Astrocyte (in vitro differentiated cells and primary cell): ENCODE data around the gene MBOAT7. TPM values are rescaled to one million over a fixed set of nuclear protein-coding genes. Genes with fewer than 3 reads are reported as not detected.

Experiments
- DNase-seq: peaks from one replicate; pipeline ENCODE4 v3.0.0-alpha.2; 2010; ENCODE audit warnings: low read depth
- FAIRE-seq: peaks from 2 replicates; lab custom pipeline; 2011; peaks lifted over from hg19 to GRCh38; lab: Jason Lieb, UNC
- H2AFZ ChIP-seq: 2 replicates; pipeline ENCODE4 v1.6.0; 2012; ENCODE audit warnings: low read depth, low read length, inconsistent platforms
- H3K27ac ChIP-seq: 2 replicates; pipeline ENCODE4 v1.5.1; 2011; ENCODE audit warnings: low read depth, low read length, inconsistent platforms
- H3K27me3 ChIP-seq: 2 replicates; pipeline ENCODE4 v1.6.0; 2011; ENCODE audit warnings: low read length, inconsistent platforms; ENCODE audit not compliant: insufficient read depth
- H3K36me3 ChIP-seq: 2 replicates; pipeline ENCODE4 v1.5.1; 2011; ENCODE audit warnings: low read length, inconsistent platforms; ENCODE audit not compliant: insufficient read depth
- H3K4me1 ChIP-seq: 2 replicates; pipeline ENCODE4 v1.5.1; 2011; ENCODE audit warnings: low read length, inconsistent platforms; ENCODE audit not compliant: insufficient read depth
- H3K4me2 ChIP-seq: 2 replicates; pipeline ENCODE4 v1.6.0; 2012; ENCODE audit warnings: low read length, inconsistent platforms
- H3K4me3 ChIP-seq: 2 replicates; pipeline ENCODE4 v1.5.1; 2011; ENCODE audit warnings: low read depth, mild to moderate bottlenecking, low read length, inconsistent platforms; ENCODE audit not compliant: insufficient read depth
- H3K79me2 ChIP-seq: 2 replicates; pipeline ENCODE4 v1.6.0; 2012; ENCODE audit warnings: mild to moderate bottlenecking, low read length, inconsistent platforms; ENCODE audit not compliant: insufficient read depth
- H3K9ac ChIP-seq: 2 replicates; pipeline ENCODE4 v1.6.0; 2012; ENCODE audit warnings: mild to moderate bottlenecking, low read length, inconsistent platforms
- H3K9me3 ChIP-seq: 2 replicates; pipeline ENCODE4 v1.5.1; 2012; ENCODE audit warnings: low read depth, mild to moderate bottlenecking, low read length, inconsistent platforms; ENCODE audit not compliant: insufficient read depth
- H4K20me1 ChIP-seq: 2 replicates; pipeline ENCODE4 v1.6.0; 2012; ENCODE audit warnings: low read length, inconsistent platforms; ENCODE audit not compliant: insufficient read depth
- H3K27ac Mint-ChIP-seq: one replicate; pipeline ENCODE4 v1.8.0; 2021; ENCODE audit warnings: mild to moderate bottlenecking, mixed read lengths; ENCODE audit not compliant: unreplicated experiment
- H3K27me3 Mint-ChIP-seq: one replicate; pipeline ENCODE4 v1.8.0; 2021; ENCODE audit warnings: low read depth, mixed read lengths; ENCODE audit not compliant: unreplicated experiment
- H3K36me3 Mint-ChIP-seq: one replicate; pipeline ENCODE4 v1.8.0; 2021; ENCODE audit warnings: low read depth, mixed read lengths; ENCODE audit not compliant: unreplicated experiment
- H3K4me1 Mint-ChIP-seq: one replicate; pipeline ENCODE4 v1.8.0; 2021; ENCODE audit warnings: low read depth, mixed read lengths; ENCODE audit not compliant: unreplicated experiment
- H3K4me3 Mint-ChIP-seq: one replicate; pipeline ENCODE4 v1.8.0; 2021; ENCODE audit warnings: mild to moderate bottlenecking, moderate library complexity, mixed read lengths; ENCODE audit not compliant: unreplicated experiment
- H3K9me3 Mint-ChIP-seq: one replicate; pipeline ENCODE4 v1.8.0; 2021; ENCODE audit warnings: mild to moderate bottlenecking, mixed read lengths; ENCODE audit not compliant: unreplicated experiment
- EZH2 ChIP-seq: IDR thresholded peaks from 2 replicates; pipeline ENCODE4 v1.6.1; 2012; ENCODE audit warnings: mild to moderate bottlenecking, low read length, inconsistent platforms; ENCODE audit not compliant: insufficient read depth
- total RNA-seq: library from RNA; stranded (reverse); gene quantifications from 2 replicates; pipeline ENCODE4 v1.2.1, GENCODE V29; 2021
- TF ChIP-seq, protein P1 (sequence below): IDR thresholded peaks from 2 replicates; pipeline ENCODE4 v1.5.1; 2011; ENCODE audit warnings: low read depth, mild to moderate bottlenecking, inconsistent platforms, low read length, moderate library complexity; ENCODE audit not compliant: insufficient read depth

Gene MBOAT7
- total RNA-seq, 1 donor from 2014 or later, result 162 TPM

DNA sequence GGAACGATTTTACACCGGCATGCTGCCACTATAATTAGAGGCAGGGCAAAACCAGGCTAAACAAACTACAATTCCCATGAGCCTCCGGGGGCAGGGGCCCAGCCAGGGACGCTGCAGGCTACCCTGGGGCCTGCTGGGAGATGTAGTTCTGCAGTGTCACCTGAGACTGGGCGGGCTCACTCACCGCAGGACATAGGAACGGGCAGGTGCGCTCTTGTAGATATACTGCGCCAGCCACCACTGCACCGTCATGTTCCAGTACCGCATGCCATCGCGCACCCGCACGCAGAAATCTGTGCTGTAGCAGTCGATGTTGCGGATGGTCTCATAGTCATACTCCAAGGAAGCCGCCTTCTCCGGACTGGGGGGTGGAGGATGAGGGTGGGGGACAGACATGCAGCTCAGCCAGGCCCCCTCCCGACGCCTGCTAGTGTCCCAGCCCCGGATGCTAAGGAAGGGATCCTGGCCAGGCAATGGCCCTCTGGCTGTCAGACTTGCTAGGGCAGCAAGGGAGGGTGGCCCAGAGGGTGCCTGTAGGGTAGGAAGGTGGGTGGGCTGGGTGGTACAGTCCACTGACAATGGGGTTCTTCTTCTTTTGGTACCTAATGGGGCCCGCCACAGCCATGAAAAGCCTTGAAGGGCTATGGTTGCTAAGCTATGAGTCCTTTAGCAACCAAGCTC, 10.7 kb downstream of the MBOAT7 start:
- no peak overlapping the region for H2AFZ ChIP-seq
- no peaks in the 10 kb centered on the region for H3K9me3 ChIP-seq
- DNase-seq (no peak), FAIRE-seq (no peak)
- TF ChIP-seq, protein P1, sequence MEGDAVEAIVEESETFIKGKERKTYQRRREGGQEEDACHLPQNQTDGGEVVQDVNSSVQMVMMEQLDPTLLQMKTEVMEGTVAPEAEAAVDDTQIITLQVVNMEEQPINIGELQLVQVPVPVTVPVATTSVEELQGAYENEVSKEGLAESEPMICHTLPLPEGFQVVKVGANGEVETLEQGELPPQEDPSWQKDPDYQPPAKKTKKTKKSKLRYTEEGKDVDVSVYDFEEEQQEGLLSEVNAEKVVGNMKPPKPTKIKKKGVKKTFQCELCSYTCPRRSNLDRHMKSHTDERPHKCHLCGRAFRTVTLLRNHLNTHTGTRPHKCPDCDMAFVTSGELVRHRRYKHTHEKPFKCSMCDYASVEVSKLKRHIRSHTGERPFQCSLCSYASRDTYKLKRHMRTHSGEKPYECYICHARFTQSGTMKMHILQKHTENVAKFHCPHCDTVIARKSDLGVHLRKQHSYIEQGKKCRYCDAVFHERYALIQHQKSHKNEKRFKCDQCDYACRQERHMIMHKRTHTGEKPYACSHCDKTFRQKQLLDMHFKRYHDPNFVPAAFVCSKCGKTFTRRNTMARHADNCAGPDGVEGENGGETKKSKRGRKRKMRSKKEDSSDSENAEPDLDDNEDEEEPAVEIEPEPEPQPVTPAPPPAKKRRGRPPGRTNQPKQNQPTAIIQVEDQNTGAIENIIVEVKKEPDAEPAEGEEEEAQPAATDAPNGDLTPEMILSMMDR, result no peak
- TF ChIP-seq EZH2, result no peak
- H4K20me1 ChIP-seq, result peaks cover 17% of the 10 kb centered on the region
- peaks cover 10% of the 10 kb centered on the region for H3K36me3 Mint-ChIP-seq
- H3K9me3 Mint-ChIP-seq, result no peaks in the 10 kb centered on the region
- H3K9ac ChIP-seq, result no peak overlapping the region
- no peaks in the 10 kb centered on the region for H3K4me1 ChIP-seq
- H3K27me3 Mint-ChIP-seq, result no peaks in the 10 kb centered on the region
- no peak overlapping the region for H3K4me3 ChIP-seq
- no peak overlapping the region for H3K27ac ChIP-seq
- no peaks in the 10 kb centered on the region for H3K4me1 Mint-ChIP-seq
- no peak overlapping the region for H3K27ac Mint-ChIP-seq
- H3K4me3 Mint-ChIP-seq, result no peak overlapping the region
- peaks cover 3% of the 10 kb centered on the region for H3K79me2 ChIP-seq
- H3K36me3 ChIP-seq, result no peaks in the 10 kb centered on the region
- H3K27me3 ChIP-seq, result no peaks in the 10 kb centered on the region
- H3K4me2 ChIP-seq, result no peak overlapping the region

DNA sequence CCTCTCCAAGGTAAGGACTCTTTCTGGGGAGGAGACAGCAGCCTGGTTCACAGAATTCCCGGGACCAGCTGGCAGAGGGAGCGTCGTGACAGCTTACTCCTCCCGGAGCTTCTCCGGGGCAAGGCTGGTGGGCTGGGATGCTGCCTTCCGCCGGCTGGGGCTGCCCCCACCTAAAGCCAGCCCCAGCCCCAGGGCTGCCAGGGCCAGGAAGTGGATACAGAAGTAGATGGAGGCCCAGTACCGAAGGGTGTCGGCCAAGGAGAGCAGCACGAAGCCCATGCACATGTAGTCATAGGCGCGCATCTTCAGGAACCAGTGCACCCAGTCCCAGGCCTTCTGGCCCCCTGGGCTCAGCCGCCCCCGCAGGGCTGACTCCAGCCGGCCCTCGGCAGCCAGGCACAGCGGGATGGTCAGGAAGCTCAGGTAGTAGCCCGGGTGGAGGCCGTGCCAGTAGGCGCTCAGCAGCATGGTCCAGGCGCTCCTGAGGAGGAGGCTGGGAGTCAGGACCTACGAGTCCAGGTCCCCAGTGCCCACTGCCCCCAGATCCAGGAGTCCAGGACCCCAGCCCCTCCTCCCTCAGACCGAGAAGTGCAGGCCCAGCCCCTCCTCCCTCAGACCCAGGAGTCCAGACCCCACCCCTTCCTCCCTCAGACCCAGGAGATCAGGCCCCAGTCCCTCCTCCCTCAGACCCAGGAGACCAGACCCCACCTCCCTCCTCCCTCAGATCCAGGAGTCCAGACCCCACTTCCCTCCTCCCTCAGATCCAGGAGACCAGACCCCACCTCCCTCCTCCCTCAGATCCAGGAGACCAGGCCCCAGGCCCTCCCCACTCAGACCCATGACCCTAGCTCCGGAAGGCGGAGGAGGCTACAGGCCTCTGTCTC, 15.2 kb downstream of the MBOAT7 start:
- peaks cover 5% of the 10 kb centered on the region for H4K20me1 ChIP-seq
- peaks cover 2% of the 10 kb centered on the region for H3K4me1 Mint-ChIP-seq
- TF ChIP-seq EZH2, result no peak
- TF ChIP-seq, protein P1, result no peak
- H3K4me1 ChIP-seq, result no peaks in the 10 kb centered on the region
- H3K36me3 Mint-ChIP-seq, result peaks cover 7% of the 10 kb centered on the region
- no peak overlapping the region for H3K9ac ChIP-seq
- no peaks in the 10 kb centered on the region for H3K79me2 ChIP-seq
- H3K27me3 ChIP-seq, result no peaks in the 10 kb centered on the region
- H3K27ac Mint-ChIP-seq, result no peak overlapping the region
- H3K36me3 ChIP-seq, result no peaks in the 10 kb centered on the region
- H3K9me3 Mint-ChIP-seq, result no peaks in the 10 kb centered on the region
- FAIRE-seq, result no peak
- no peak for DNase-seq
- H3K27me3 Mint-ChIP-seq, result no peaks in the 10 kb centered on the region
- H3K4me3 Mint-ChIP-seq, result no peak overlapping the region
- no peaks in the 10 kb centered on the region for H3K9me3 ChIP-seq
- H3K4me2 ChIP-seq, result no peak overlapping the region
- H2AFZ ChIP-seq, result no peak overlapping the region
- H3K4me3 ChIP-seq, result no peak overlapping the region
- H3K27ac ChIP-seq, result no peak overlapping the region

DNA sequence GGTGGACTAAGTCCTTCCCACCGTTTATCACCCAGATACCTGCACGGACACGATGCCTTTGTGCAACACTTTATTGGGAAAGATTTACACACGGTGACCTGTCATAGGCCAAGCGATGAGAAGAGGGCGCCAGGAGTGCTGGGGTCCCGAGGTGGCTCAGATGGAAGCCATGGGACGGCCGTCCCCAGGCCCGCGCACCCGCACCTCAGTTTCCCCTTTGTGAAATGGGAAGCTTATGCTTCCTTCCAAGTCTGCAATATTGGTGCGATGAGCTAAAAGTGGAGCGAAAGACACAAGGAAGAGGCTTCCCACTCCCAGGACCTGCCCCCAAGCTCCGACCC, 16.1 kb downstream of the MBOAT7 start:
- H3K4me3 ChIP-seq, result no peak overlapping the region
- no peak for TF ChIP-seq EZH2
- TF ChIP-seq, protein P1, result no peak
- H4K20me1 ChIP-seq, result no peaks in the 10 kb centered on the region
- no peak overlapping the region for H3K4me3 Mint-ChIP-seq
- peaks cover 2% of the 10 kb centered on the region for H3K4me1 Mint-ChIP-seq
- peaks cover 6% of the 10 kb centered on the region for H3K36me3 Mint-ChIP-seq
- no peak for DNase-seq
- H3K36me3 ChIP-seq, result no peaks in the 10 kb centered on the region
- no peaks in the 10 kb centered on the region for H3K4me1 ChIP-seq
- no peak overlapping the region for H3K27ac Mint-ChIP-seq
- H3K9me3 ChIP-seq, result no peaks in the 10 kb centered on the region
- H3K9ac ChIP-seq, result no peak overlapping the region
- FAIRE-seq, result no peak
- no peak overlapping the region for H2AFZ ChIP-seq
- no peaks in the 10 kb centered on the region for H3K9me3 Mint-ChIP-seq
- no peak overlapping the region for H3K4me2 ChIP-seq
- no peaks in the 10 kb centered on the region for H3K27me3 ChIP-seq
- H3K79me2 ChIP-seq, result no peaks in the 10 kb centered on the region
- no peaks in the 10 kb centered on the region for H3K27me3 Mint-ChIP-seq
- H3K27ac ChIP-seq, result no peak overlapping the region
